ENCODE measurements around the gene MIF4GD.

GRCh38 chr17:75313941-75314551 lies 43.0 kb upstream of the MIF4GD start:
- TF ChIP-seq POLR2A (IDR thresholded peaks at IDR 0.05; ENCODE audit: low read length) (no peak), GATA1 (IDR thresholded peaks at IDR 0.05; ENCODE audit: low read depth, low read length) (no peak)
